Activated B cell treated with CpG ODN at 0.5 μM for 24 hours (primary cell): ENCODE results near the gene PLCH1. TPM values are rescaled to one million over a fixed set of nuclear protein-coding genes. Genes with fewer than 3 reads are reported as not detected.

ENCODE experiments used
- ATAC-seq: fragments of 200-7000 bp; cut with Tn5 transposase; one replicate; pipeline ENCODE4 v1.10.0; 2021; ENCODE audit warnings: low read depth, mild to moderate bottlenecking, moderate library complexity
- CTCF ChIA-PET: fragments of 350-600 bp; sonication (Branson Sonifier 250); formaldehyde crosslinking; loops from one replicate; lab custom pipeline; 2021; ENCODE audit warnings: antibody characterized with exemption; lab: Charles Lee
- POLR2A ChIA-PET: fragments of 350-600 bp; sonication (Branson Sonifier 250); formaldehyde crosslinking; loops from one replicate; lab custom pipeline; 2021; ENCODE audit warnings: antibody characterized with exemption; lab: Charles Lee
- DNase-seq: peaks from one replicate; pipeline ENCODE4 v3.0.0; 2022
- H3K27ac Mint-ChIP-seq: one replicate; pipeline ENCODE4 v1.8.0; 2020; ENCODE audit warnings: mixed read lengths
- H3K27me3 Mint-ChIP-seq: one replicate; pipeline ENCODE4 v1.8.0; 2021; ENCODE audit warnings: mixed read lengths
- H3K36me3 Mint-ChIP-seq: one replicate; pipeline ENCODE4 v1.8.0; 2021; ENCODE audit warnings: low read depth, mixed read lengths
- H3K4me1 Mint-ChIP-seq: one replicate; pipeline ENCODE4 v1.8.0; 2021; ENCODE audit warnings: mixed read lengths
- H3K4me3 Mint-ChIP-seq: one replicate; pipeline ENCODE4 v1.8.0; 2020; ENCODE audit warnings: mild to moderate bottlenecking, mixed read lengths
- H3K9me3 Mint-ChIP-seq: one replicate; pipeline ENCODE4 v1.8.0; 2020; ENCODE audit warnings: mixed read lengths
- intact Hi-C: fragments of 100-400 bp; cut with micrococcal nuclease; formaldehyde crosslinking; loops from one replicate; pipeline ENCODE4 v1.15.1; 2024
- total RNA-seq: library from RNA; stranded (reverse); gene quantifications from 2 replicates; pipeline ENCODE4 v1.2.3, GENCODE V29; 2022
- TF ChIP-seq, protein P1 (sequence below): fragments of 200-600 bp; IDR thresholded peaks from one replicate; pipeline ENCODE4 v1.8.0; 2022; ENCODE audit warnings: antibody characterized with exemption, mild to moderate bottlenecking

PLCH1 gene
- total RNA-seq, 1 donor from 2014 or later: 0.27 TPM

DNA sequence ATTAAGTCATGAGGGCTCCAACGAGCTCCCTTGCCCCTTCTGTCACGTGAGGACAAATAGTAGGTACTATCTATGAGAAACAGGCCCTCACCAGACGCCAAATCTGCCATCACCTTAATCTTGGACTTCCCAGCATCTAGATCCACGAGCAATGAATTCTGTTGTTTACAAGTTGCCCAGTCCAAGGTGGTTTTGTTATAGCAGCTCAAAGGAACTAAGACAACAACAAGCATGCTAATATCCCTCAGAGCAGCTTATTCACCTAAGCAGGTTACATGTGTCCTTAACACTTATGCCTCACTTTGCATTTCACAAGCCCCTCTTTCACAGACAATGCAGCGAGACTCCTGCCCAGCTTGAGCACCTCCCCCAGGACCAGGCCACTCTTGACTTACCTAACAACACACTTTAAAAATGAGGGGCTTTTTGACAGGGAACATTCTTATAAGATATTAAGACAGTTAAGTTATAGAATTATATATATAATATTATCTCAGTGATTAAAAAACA lies 219.5 kb downstream of the PLCH1 start:
- Mint-ChIP-seq H3K27ac (no peak overlapping the region), H3K36me3 (no peaks in the 10 kb centered on the region), H3K9me3 (no peaks in the 10 kb centered on the region), H3K4me1 (no peaks in the 10 kb centered on the region), H3K27me3 (peaks cover 2% of the 10 kb centered on the region), H3K4me3 (no peak overlapping the region)
- intact Hi-C loops: no loop called here
- TF ChIP-seq, protein P1, sequence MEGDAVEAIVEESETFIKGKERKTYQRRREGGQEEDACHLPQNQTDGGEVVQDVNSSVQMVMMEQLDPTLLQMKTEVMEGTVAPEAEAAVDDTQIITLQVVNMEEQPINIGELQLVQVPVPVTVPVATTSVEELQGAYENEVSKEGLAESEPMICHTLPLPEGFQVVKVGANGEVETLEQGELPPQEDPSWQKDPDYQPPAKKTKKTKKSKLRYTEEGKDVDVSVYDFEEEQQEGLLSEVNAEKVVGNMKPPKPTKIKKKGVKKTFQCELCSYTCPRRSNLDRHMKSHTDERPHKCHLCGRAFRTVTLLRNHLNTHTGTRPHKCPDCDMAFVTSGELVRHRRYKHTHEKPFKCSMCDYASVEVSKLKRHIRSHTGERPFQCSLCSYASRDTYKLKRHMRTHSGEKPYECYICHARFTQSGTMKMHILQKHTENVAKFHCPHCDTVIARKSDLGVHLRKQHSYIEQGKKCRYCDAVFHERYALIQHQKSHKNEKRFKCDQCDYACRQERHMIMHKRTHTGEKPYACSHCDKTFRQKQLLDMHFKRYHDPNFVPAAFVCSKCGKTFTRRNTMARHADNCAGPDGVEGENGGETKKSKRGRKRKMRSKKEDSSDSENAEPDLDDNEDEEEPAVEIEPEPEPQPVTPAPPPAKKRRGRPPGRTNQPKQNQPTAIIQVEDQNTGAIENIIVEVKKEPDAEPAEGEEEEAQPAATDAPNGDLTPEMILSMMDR: no peak
- DNase-seq: no peak
- ChIA-PET POLR2A (no interaction called here), CTCF (no interaction called here)
- no peak for ATAC-seq

DNA sequence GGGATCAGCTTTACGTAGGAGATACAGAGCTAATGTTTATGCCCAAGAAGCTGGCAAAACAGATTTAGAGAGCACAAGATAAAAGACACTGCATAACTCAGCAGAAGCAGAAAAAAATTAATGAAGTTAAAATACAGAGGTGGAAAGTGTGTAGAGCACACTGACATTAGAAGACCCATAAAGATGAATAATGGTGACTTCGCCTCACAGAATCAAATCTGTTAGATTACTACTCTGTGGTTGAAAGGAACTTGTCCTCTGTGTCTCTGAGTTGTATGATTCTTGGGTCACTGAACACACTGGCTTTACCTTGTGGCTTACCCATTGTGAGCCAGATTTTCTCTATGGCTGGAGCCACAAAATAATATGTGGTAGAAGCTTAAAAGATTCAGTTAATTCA lies 224.4 kb downstream of the PLCH1 start:
- TF ChIP-seq, protein P1: no peak
- peaks cover 12% of the 10 kb centered on the region for H3K4me1 Mint-ChIP-seq
- ATAC-seq (no peak), DNase-seq (no peak)
- CTCF ChIA-PET: no interaction called here
- H3K27me3 Mint-ChIP-seq: peaks cover 2% of the 10 kb centered on the region
- POLR2A ChIA-PET: interaction anchor here (0.6 kb wide), 1 partner anchor 844 kb away, joined by 3 read pairs; no protein-coding TSS in a partner anchor
- H3K27ac Mint-ChIP-seq: no peak overlapping the region
- intact Hi-C loops: no loop called here
- no peaks in the 10 kb centered on the region for H3K36me3 Mint-ChIP-seq
- no peaks in the 10 kb centered on the region for H3K9me3 Mint-ChIP-seq
- H3K4me3 Mint-ChIP-seq: no peak overlapping the region

DNA sequence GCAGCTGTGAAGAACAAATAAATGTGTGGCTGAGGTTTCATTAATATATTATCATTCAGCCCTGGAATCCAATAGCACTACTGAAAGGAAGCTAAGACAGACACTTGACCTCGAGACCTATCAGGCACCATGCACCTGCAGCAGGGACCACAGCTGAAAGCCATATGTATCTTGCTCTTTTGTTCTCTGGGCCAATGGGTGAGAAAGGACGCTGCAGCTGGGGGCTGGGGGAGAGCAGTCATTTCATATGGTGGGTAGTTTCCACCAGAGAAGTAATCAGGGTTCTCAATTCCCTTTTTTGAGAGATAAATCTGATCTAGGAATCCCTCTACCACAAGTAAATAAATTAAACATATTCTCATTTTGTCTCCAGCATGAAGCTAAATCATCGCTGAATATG lies 225.8 kb downstream of the PLCH1 start:
- ChIA-PET POLR2A (no interaction called here), CTCF (no interaction called here)
- H3K4me3 Mint-ChIP-seq: no peak overlapping the region
- no peaks in the 10 kb centered on the region for H3K36me3 Mint-ChIP-seq
- H3K27me3 Mint-ChIP-seq: peaks cover 2% of the 10 kb centered on the region
- ATAC-seq (peak; percentile 64), DNase-seq (no peak)
- H3K9me3 Mint-ChIP-seq: no peaks in the 10 kb centered on the region
- intact Hi-C loops: no loop called here
- TF ChIP-seq, protein P1: no peak
- peaks cover 12% of the 10 kb centered on the region for H3K4me1 Mint-ChIP-seq
- no peak overlapping the region for H3K27ac Mint-ChIP-seq

DNA sequence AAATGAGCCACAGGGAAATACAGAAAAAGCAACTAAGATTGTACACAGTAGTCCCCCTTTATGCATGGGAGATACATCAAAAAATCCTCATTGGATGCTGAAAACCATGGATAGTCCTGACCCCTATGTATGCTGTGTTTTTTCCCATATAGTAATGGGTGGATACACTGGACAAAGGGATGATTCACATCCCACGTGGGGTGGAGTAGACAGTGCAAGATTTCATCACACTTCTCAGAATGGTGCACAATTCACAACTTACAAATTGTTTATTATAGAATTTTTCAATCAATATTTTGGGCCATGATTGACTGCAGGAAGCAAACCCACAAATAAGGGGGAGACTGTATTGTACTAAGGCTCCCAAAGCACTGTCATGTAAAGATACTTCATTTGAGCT lies 227.0 kb downstream of the PLCH1 start:
- intact Hi-C loops: no loop called here
- Mint-ChIP-seq H3K36me3 (no peaks in the 10 kb centered on the region), H3K4me3 (no peak overlapping the region), H3K9me3 (no peaks in the 10 kb centered on the region), H3K4me1 (peaks cover 12% of the 10 kb centered on the region), H3K27ac (no peak overlapping the region), H3K27me3 (peaks cover 2% of the 10 kb centered on the region)
- DNase-seq (no peak), ATAC-seq (no peak)
- TF ChIP-seq, protein P1: no peak
- ChIA-PET POLR2A (no interaction called here), CTCF (no interaction called here)

DNA sequence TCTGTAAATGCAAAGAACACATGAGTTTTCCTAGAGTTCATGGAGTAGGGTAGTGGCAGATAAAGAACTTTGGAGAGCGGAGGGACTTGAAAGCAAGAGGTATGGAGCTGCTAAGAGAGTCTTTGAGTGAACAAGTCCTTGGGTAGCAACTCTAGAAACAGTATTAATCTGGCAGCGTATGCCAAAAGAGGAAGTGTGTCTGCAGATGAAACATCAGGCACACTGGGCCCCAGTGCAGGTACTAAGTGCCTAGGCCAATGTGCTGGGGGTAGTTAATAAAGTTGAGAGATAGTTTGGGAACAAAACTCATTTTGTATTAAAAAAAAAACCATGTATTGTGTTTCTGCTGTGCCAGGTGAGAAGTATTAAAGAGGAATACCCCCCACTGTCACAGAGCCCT lies 228.4 kb downstream of the PLCH1 start:
- POLR2A ChIA-PET: no interaction called here
- intact Hi-C loops: no loop called here
- no peaks in the 10 kb centered on the region for H3K27me3 Mint-ChIP-seq

More for the DNA sequence above, 228.4 kb downstream of the PLCH1 start:
- no peaks in the 10 kb centered on the region for H3K36me3 Mint-ChIP-seq
- TF ChIP-seq, protein P1: no peak
- CTCF ChIA-PET: no interaction called here
- ATAC-seq (no peak), DNase-seq (no peak)
- no peak overlapping the region for H3K4me3 Mint-ChIP-seq
- peaks cover 12% of the 10 kb centered on the region for H3K4me1 Mint-ChIP-seq
- no peak overlapping the region for H3K27ac Mint-ChIP-seq
- no peaks in the 10 kb centered on the region for H3K9me3 Mint-ChIP-seq
